HG02759 (cell line): Measurements from ENCODE around the gene ANGPTL7.

Experiments
- ATAC-seq: cut with Tn5 transposase; IDR thresholded peaks from one replicate; pipeline ENCODE4 v1.9.1; 2021; ENCODE audit warnings: mild to moderate bottlenecking, moderate library complexity; ENCODE audit not compliant: unreplicated experiment

The ANGPTL7 gene

DNA sequence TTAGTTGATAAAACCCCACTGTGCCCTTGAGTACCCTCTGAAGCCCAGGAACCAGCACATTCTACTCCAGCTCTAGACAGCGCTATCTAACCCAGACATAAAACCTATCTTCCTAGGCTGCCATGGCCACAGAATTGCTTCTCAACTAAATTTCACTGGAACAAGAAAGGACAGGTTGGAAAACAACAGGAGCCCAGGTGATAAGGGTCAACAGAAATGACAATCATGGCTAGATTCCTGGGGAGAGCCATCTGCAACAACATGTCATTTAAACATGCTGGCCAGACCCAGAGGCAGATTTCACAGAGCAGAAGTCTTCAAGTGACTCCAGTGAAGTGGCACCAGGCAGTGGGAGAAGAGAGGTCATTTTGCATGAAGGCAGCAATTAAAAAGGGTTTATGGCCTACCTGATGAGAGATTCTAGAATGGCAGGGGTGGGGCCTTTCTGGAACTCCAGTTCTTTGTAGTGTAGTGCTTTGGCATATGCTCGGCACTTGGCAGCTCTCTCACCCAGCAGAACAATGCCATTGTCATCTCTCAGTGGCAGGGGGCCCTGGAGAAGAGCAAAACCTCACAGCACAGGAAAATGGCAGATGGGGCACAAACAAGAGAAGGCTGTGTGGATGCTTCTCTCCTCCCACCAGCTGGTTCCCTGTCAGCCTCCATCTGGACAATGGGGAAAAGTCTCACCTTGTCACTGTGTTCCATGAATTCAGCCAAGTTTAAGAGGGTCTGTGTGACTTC lies 9.9 kb downstream of the ANGPTL7 start:
- no peak for ATAC-seq

DNA sequence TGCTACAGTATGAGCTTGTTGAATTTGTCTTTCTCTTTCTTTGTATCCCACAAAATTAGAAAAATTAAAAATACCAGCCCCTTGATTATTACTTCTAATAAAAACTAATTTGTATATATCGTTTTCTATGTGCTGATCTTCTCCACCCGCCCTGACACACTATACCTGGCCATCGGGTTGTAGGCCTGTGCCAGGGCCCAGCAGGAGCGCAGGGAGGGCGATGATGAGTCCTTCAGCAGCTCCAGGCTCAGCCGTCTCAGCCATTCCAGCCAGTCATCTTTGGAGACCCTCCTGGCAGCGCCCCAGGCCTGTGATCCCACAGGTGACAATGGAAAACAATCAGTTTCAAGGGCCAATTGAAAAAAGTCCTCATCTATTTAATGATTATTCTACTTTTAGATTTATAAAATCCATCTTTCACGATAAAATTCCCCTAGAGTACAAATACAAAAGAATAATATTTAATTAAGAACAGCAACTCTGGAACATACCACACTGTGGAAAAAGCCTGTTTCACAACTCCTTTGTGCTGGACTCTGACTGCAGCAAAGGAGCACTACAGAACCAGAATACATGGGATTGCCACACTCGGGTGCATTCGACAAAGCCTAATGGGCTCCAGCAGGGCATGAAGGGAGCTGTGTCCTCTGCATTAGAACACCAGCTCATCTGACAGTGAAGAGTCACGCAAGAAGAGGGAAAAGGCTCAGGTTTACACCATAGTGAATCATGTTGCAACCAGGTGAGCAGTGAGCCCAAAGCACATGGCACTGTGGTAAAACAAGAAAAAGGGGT lies 15.4 kb downstream of the ANGPTL7 start:
- no peak for ATAC-seq

DNA sequence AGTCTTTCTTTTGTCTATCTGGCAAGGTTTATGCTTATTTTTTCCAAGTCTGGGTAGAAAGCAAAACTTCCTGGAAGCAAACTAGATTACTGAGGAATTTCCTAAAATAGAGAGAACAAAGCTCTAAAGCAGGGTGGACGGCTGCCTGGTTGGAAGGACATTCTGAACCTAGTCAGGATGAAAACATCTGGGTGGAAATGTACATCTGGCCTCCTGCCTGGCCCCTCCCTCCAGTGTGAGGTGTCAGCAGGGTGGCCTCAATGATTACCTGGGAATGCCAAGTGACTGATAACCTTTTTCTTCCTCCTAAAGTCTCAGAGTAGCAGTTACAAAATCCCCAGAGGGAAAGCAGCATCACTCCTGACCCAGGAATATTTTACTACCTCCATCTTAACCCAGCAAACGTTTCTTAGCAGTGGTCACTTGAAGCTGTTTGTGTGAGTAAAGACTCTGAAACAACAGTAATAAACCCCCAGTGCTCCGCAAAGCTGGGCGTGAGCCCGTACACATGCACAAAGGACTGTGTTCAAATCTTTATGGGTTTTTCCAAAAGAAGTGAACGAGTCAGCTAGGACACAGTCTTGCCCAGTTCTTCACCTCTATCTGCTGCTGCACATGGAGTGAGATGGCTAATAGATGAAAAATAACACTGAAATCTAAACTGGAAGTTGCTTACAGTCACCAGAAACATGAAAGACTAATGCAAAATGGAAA lies 18.9 kb downstream of the ANGPTL7 start:
- no peak for ATAC-seq

DNA sequence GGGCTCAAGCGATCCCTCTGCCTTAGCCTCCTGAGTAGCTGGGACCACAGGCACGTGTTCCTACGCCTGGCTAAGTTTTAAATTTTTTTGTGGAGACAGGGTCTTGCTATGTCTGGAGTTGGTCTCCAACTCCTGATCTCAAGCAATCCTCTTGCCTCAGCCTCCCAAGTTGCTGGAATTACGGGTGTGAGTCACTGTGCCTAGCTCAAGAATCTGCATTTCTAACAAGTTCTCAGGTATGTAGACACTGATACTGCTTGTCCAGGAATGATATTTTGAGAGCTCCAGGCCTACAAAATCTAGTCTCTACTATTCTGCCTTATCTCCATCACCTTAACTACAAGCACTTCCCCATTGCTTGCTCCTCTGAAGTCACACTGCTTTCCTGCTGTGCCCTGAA lies 22.3 kb downstream of the ANGPTL7 start:
- ATAC-seq: no peak

DNA sequence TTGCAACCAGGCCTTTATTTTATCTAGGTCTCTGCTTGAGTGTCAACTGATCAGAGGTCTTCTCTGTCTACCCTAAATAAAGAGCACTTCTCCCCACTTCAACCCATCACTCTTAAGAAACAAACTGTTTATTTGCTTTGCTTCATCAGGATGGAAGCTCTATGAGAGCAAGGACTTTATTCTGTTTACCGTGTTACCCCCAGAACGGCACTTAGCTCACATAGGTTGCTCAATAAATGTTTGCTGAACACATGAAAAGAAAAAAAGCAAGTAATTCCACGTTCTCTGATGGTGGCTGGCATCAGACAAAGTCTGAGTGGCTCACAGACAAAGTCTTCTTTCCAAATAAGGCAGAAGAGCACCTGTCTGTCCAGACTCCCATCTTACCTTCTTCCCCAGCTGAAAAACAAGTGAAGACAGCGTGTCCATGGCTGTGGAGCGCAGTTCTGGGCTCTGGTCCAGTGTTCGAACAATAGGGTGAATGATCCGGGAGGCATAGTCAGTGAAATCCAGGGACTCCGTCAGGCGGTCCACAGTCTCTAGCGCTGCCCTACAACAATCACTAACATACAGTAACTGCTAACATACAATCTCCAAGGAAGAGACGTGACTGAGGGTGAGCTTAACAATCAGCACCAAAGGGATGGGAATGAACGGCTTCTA lies 22.9 kb downstream of the ANGPTL7 start:
- ATAC-seq: no peak

DNA sequence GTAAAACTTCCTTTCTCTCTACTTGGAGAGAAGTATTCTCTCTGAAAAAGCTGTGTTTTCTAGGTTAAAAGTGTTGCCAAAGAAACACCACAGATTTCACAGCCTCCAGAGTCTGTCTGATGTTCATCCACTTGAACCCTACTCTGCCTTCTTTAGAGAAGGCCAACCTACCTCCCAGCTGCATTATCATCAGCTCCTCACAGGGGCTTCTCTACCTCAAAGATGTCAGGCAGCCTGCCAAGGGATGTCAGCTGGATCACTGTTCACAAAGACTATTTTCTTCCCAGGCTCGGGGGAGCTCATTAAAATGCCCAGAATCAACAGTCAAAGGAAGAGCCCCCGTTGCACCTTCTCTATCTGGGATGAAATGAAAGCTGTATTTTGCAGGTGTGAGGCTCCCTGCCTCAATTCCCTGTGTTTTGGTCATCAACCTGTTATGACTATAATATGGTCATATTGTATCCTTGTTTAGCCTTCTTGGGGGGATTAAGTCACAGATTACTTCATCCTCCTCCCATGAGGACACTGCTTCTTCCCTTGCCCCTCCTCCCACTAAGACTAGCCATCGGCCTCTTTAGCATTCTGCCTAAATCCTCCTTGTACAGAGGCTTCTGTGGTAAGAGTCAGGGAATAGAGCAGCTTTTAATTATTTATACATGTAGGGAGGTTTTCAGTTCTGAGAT lies 25.7 kb downstream of the ANGPTL7 start:
- ATAC-seq: no peak

DNA sequence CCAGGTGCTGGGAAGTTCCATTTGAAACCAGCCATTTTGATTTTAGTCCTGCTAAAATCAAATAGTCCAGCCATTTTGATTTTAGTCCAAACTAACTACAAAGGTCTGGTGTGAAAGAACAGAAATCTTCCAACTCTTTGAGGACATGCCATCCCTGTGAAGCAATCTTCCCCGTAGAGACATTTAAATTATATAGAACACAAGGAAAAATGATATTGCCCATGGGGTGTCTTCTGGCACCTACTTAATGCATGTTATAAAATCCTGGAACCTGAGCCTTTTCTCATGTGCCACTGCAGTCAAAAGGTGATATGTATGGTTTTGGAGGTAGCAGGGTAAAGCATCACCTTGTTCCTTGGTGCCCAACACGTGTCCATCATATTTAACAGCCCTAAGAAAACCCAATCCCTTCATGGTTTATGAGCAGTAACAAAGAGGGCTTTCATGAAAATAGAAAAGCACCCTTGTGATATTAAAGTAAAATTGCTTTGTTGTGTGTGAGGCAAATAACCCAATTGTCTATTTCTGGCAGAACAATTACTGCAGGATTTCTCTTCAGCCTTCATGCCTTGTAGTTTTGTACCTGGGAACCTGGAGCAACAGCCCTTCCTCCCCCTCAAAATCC lies 26.3 kb downstream of the ANGPTL7 start:
- no peak for ATAC-seq

DNA sequence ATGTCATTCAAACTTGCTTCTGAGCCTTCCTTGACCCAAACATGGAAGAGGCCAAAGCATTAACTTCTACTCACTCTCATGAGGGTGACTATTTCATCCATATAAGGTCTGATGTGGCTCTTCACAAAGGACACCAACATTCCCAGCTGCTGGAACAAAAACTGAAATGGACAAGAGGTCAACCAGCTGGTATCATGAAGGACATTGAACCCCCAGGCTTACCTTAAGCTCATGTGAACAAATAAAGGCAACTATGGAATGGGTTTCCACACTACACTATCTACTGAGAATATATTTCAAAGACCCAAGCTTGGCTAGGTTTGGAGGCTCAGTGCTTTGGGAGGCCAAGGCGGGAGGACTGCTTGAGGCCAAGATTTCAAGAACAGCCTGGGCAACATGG lies 26.9 kb downstream of the ANGPTL7 start:
- ATAC-seq: no peak

DNA sequence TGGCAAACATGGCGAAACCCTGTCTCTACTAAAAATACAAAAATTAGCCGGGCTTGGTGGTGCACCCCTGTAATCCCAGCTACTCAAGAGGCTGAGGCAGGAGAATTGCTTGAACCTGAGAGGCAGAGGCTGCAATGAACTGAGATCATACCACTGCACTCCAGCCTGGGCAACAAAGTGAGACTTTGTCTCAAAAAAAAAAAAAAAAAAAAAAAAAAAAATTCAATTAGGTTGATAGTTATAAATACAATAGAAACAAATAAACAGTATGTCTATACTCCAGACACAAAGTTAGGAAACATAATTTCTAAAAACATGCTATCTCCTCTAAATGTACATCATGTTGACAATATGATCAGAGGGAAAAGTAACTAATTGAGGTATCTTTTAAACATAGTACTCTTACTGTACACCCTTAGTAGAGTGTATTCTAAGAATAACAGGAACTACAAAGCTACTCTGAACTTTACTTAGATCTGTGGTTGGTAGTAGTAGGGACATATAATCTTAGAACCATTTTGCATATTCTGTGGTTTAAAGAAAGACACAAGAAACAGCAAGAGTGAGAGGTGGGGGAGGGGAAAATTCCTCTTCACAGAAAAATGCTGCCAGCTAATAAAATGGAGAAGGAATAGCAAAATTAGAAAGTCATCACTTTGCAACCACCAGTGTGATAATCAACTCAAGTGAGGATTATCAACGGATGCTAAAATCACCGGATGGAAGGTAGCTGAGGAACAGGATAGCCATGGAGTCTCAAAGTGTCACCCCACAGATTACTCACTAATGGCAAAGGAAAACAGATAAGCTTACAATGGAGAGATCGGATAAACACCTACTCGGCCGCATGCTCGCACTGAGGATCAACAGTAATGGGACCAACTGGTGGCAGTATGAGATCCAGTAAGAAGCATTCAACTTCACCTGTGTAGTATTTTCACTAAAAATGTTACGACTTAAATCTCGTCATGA lies 38.2 kb downstream of the ANGPTL7 start:
- ATAC-seq: no peak

DNA sequence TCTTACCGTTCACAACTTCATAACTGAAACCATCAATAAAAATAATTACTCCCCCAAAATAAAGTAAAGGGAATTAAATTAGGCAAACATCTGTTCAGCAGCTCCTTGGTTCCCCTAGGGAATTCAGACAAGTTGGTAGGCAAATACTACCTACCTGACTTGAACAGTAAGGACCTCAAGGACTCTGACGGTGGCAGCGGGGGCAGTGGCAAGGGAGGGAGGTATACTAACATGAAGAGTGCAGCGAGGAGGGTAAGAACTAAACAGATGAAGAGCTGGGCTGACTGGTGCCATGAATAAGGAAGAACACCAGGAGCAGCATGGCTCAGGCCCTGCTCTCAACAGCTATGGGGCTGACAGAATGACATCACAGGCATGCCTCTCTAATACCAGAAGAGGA lies 40.0 kb downstream of the ANGPTL7 start:
- no peak for ATAC-seq

DNA sequence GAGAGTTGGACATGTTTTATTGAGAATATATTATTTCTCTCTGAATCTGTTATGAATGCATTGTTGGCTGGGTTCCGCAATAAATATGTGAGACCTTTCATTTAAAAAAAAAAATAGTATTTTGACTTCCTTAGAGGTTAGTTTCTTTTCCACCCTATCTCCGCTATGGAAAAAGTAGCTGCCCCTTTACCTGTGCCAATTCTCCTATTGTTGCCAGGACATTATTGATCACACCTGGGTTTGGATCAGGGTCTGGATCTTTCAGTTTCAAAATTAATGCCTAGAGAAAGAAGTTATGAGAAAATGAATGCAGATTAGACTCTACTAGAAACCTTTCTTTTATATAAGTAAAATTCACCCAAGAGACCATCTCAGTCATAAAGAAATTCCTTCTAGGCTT lies 44.1 kb downstream of the ANGPTL7 start:
- ATAC-seq: no peak

DNA sequence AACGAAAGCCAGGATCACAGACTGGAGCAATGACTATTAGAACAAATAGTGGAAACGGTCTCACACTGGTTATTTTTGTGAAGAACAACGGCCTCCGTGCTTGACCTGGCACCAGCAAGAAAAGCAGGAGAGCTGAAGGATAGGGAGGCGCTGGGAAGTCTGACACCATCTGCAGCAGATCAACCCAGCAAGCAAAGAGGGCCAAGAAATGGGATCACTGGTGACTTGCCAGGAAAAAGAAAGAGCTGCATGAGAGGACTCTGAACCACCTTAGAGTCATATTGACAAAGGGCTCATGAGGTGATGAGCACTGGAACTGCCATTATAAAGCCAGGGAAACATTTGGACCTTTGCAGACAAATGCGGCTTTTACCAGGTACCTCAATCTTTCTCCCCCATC lies 48.2 kb downstream of the ANGPTL7 start:
- ATAC-seq: no peak

DNA sequence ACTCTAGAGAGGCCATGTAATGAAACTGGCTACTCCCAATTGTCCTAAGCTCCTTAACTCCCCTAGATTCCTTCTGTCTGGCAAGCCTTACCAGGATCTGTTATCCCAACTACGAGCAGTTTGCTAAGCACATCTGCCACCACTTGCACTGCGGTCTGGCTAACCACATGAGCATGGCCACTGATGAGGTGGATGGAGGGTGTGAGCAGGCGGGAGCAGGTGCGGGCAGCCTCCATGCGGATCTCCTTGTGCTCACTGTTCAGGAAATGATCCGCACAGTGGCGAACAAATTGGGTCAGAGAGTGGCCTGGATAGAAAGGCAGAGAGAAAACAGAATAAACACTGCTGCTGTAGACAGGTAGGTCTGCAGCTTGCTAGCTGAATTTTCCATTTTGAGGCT lies 49.2 kb downstream of the ANGPTL7 start:
- no peak for ATAC-seq

DNA sequence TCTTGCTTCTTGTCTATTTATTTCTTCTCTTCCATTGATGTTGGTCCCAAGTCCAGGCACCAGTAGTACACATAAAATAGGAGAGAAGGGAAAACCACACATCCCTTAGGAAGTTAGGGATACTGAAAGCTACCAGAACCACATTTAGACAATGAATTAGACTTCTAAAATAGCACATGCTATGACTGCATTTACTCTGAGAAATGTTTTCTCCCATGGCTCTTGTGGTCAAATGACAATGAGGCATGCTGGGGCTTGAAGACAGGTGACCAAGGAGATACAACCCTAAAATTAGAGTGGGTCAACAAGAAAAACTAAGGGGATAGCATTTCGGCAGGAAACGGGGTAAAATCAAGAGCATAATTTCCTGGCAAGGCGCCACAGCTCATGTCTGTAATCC lies 56.1 kb downstream of the ANGPTL7 start:
- no peak for ATAC-seq
